ENCODE data around the gene ITGA1.
"Not testable (repeated sequence)": the region's sequence is repeated elsewhere in the genome, so short reads cannot be mapped to it uniquely, and the experiment has no call there.

Gene ITGA1

DNA sequence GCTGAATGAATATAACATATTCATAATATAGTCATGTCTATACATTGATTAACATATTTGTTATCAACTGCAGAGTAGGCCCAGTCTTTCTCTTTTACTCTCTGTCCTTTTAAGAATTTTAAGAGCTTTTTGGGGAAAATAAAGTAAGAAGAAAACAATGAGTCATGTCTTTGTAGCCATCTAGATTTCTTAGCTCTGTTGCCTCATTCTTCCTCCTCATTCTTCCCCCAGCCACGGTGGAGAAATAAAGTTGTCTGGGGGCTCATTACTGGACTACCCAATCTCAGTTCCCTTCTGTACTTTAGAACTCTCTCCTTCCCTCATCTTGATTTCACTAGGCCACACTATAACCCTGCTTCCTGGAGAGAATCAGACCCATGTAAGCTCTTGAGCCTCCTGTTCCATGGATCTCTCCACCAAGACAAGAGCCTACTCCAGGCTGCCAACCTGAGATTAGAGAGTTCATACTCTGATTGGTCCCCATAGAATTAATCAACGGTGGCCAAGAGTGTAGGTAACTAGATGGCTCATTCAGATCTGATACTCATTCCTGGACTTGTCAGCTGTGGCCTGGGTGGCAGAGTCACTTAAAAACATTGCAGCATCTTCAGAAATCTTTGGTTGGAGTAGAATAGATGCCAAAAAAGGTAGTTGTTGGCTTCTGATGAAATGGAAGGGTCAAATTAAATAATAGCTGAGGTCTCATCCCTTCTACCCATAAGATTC lies 44.2 kb downstream of the ITGA1 start:
- no peak for DNase-seq (ENCODE audit: low read depth)

DNA sequence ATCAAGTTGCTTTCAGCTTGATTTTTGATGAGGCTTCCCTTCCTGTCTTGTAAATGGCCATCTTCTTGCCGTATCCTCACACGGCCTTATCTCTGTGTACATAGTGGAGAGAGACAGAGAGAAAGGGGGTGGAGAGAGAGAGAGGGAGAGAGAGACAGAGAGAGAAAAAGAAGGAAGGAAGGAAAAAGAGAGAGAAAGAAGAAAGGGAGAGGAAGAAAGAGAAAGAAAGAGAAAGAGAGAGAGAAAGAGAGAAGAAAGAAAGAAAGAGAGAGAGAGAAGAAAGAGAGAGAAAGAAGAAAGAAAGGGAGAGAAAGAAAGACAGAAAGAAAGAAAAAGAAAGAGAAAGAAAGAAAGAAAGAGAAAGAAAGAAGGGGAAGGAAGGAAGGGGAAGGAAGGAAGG lies 46.6 kb downstream of the ITGA1 start:
- DNase-seq (ENCODE audit: low read depth): no peak

DNA sequence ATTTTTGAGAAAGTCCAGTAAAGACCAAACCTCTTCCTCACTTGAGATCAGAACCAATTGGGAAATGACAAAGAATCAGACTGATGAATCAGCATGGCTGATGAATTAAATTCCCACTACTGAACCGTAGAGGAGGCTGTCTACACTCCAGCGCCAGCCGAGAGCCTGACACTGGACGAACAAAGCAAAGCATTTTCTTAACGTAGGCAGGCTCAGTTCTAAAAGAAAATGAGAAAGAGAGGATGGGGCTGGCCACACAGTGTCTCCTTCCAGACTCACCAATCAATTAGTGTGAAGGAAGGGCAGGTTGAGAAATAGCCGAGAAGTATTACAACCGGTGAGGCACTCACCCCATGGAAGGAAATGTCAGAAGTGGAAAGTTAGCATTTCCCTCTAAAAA lies 49.4 kb downstream of the ITGA1 start:
- DNase-seq (ENCODE audit: low read depth): no peak

DNA sequence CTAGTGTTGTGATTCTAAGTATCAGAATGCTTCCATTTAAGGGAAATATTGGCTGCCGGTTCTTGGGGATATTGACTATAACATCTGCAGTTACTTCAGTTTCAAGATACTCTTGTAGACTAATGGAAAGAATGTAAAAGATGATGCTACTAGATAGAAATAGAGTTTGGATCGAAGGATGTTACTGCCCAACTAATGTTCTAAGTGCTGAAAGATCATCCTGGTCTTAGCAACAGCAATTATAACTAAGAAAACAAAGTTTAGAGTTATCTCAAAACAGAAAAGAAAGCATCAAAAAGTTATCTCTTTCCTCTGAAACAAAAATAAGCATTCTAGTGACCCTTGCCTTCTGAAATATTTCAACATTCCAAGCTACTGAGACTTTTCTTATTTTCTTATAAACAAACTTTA lies 49.9 kb downstream of the ITGA1 start:
- no peak for DNase-seq (ENCODE audit: low read depth)

GRCh38 chr5:52838326-52839015 lies 50.8 kb downstream of the ITGA1 start:
- no peak for DNase-seq (ENCODE audit: low read depth)

DNA sequence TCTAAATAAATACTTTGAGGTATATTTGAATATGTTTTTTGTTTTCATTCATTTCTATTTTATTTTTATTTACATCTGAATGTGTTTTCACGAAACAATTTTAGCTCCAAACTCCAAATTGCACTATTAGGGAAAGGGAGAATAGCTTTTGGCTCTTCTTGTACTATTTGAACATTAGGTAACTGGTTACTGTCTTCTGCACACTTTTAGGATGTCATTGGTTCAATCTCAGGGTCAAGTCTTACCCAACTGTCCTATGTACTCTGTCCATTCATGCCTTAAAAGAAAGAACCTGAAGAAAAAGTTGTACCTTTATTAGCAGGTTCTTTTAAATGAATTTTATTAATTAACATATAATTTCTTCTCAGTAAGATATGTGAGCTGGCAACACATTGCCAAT lies 51.6 kb downstream of the ITGA1 start:
- no peak for DNase-seq (ENCODE audit: low read depth)

- no peak for DNase-seq (ENCODE audit: low read depth)
Measured at GRCh38 chr5:52840277-52841050, 52.7 kb downstream of the ITGA1 start.

DNA sequence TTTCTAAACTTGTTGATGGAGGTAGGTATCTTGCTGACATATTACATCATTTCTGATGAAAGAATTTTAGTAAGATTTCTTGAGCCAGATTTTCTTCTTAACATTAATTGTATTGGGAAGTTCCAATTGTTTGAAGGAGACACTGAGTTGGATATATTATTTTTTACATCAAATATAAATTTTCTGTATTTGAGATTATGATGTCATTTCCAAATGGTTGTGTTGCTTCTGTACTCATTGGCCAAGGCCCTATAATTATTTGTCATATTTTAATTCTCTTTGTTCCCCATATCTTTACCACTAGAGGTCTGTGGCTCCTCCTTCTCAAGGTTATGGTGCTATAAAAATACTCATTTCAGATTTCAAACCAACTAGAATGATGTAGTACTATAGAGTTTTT lies 53.4 kb downstream of the ITGA1 start:
- DNase-seq (ENCODE audit: low read depth): no peak

DNA sequence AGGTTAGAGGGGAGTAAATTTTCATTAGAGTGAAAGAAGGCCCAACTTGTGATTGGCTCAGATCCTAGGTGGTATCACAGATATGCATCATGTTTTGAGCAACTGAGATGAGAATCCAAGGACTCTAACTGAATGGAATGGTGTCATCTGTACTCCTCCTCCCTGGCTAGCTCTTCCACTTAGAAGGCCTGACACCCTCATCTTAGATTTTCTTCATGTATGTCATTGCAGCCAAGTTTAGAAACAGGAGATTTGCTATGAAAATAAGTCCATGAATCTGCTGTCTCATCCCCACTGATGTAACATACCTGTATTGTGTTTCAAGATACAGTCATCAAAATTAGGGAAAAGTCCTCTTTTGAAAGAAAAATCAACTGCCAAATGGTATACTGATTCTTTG lies 54.4 kb downstream of the ITGA1 start:
- DNase-seq (ENCODE audit: low read depth): no peak

- DNase-seq (ENCODE audit: low read depth): no peak
Measured at GRCh38 chr5:52844885-52845284, 57.2 kb downstream of the ITGA1 start.

GRCh38 chr5:52846182-52846842 lies 58.6 kb downstream of the ITGA1 start:
- no peak for DNase-seq (ENCODE audit: low read depth)

DNA sequence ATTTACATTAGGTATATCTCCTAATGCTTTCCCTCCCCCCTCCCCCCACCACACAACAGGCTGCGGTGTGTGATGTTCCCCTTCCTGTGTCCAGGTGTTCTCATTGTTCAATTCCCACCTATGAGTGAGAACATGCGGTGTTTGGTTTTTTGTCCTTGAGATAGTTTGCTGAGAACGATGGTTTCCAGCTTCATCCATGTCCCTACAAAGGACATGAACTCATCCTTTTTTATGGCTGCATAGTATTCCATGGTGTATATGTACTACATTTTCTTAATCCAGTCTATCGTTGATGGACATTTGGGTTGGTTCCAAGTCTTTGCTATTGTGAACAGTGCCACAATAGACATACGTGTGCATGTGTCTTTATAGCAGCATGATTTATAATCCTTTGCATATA lies 61.0 kb downstream of the ITGA1 start:
- DNase-seq (ENCODE audit: low read depth): not testable (repeated sequence)

- no peak for DNase-seq (ENCODE audit: low read depth)
Measured at GRCh38 chr5:52849544-52849943, 61.8 kb downstream of the ITGA1 start.

DNA sequence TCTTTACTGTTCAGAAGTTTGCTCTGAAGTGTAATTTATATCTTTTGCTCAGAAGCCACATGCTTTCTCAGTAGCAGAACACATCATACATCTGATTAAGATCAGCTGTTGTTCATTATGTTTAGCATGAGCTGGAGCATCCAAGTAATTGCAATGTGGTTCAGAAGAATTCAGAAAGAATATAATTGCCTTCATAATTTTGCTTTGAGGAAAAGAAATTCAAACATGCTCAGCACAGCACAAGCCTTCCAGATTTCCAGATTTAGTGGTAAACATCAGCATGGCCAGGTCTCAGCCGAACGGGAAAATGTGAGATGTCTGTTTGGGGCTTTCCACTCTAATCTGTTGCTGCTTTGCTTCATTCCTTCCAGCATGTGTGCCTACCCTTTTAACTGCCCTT lies 65.9 kb downstream of the ITGA1 start:
- no peak for DNase-seq (ENCODE audit: low read depth)

DNA sequence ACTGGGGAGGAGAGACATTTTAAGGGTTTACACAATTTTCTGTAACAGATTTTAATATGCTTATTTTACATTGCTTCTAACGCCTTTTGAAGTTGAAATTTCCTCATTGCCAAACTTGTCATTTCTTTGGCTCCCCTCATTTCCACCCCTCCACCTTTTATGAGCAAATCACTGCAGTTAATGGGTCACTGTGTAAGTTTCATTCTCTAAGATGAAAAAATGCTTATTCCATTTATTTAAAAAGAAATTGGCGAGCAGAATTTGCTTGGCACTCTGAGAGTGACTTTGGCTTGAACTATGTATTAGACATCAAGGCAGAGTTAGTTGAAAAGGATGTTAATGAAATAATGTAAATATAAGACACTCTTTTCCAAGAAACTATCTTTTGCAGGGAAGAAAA lies 66.6 kb downstream of the ITGA1 start:
- no peak for DNase-seq (ENCODE audit: low read depth)

- no peak for DNase-seq (ENCODE audit: low read depth)
Measured at GRCh38 chr5:52854949-52855348, 67.2 kb downstream of the ITGA1 start.

DNA sequence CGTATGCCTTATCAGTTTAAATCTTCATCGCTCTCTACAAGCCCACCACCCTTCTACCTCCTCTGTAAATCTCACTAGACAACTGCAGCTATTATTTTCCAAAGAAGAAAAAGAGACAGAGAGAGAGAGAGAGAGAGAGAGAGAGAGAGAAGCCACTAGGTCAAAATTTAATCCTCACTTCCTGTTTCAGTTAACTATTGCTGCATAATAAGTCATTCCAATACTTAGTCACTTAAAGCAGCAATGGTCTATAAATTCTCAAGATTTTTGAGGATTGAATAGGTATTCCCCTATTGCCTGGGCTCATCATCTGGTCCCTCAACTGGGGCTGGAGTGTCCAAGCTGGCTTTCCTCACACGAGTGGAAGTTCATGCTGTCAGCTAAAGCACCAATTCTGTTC lies 68.8 kb downstream of the ITGA1 start:
- DNase-seq (ENCODE audit: low read depth): no peak

- no peak for DNase-seq (ENCODE audit: low read depth)
Measured at GRCh38 chr5:52859628-52860027, 71.9 kb downstream of the ITGA1 start.

GRCh38 chr5:52861368-52861767 lies 73.7 kb downstream of the ITGA1 start:
- DNase-seq (ENCODE audit: low read depth): no peak

DNA sequence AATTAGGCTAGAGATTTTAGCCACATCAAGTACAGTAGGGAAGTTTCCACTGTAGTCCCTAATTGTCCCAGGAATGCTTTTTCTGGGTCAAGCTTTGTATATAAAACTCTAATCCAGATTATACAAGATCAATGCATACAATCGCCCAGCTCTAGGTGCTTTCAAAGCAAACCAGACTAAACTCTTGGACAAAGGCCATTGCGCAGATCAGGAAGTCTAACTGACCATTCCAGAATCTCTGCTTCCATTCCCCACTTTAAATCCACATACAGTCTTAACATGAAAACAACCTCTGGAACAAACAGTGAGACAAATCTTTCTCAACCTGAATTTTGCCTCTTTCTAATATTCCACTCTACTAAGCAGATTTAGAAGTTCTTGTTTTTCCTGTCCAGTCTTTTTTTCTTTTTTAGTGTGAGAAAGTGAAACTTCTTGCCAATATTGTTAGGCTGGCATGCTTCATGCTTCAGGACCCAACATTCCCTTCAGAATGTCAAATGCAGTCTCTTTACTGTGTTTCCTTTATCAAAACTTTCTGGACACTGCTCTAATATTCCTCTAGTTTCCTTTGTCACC lies 76.1 kb downstream of the ITGA1 start:
- no peak for DNase-seq (ENCODE audit: low read depth)

- DNase-seq (ENCODE audit: low read depth): no peak
Measured at GRCh38 chr5:52864371-52864770, 76.7 kb downstream of the ITGA1 start.

DNA sequence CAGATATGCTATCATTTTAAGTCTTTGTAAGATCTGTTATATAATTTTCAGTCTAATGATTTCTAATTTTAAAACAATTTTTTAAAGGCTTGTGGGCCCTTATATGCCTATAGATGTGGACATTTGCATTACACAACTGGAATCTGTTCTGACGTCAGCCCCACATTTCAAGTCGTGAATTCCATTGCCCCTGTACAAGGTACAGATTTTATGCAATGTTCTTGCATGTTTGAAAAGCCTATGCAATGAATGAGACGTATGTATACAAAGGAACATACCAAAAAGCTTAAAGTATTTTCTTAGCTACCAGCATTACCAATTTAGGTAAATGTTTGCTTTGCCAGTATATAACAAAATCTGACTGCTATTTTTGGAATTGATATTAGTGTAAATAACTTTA lies 77.2 kb downstream of the ITGA1 start:
- no peak for DNase-seq (ENCODE audit: low read depth)

All from T-helper 22 cell (primary cell).